GM18873 (cell line): Measurements from ENCODE around the gene QSER1.

Source experiments
- ATAC-seq: cut with Tn5 transposase; IDR thresholded peaks from one replicate; pipeline ENCODE4 v1.9.1; 2021; ENCODE audit warnings: mild to moderate bottlenecking, moderate library complexity, moderate number of reproducible peaks; ENCODE audit not compliant: unreplicated experiment, low FRiP score

The QSER1 gene

GRCh38 chr11:32888805-32889204, 3.8 kb upstream of the QSER1 start:
- no peak for ATAC-seq

- no peak for ATAC-seq
Observed at GRCh38 chr11:32890843-32891656, 1.6 kb upstream of the QSER1 start.

- no peak for ATAC-seq
Observed at GRCh38 chr11:32891657-32892354, 805 bp upstream of the QSER1 start.

GRCh38 chr11:32893093-32893342, 407 bp downstream of the QSER1 start:
- no peak for ATAC-seq

GRCh38 chr11:32893343-32894148, 935 bp downstream of the QSER1 start:
- peak; percentile 28 for ATAC-seq

GRCh38 chr11:32894149-32894827, 1.7 kb downstream of the QSER1 start:
- no peak for ATAC-seq

DNA sequence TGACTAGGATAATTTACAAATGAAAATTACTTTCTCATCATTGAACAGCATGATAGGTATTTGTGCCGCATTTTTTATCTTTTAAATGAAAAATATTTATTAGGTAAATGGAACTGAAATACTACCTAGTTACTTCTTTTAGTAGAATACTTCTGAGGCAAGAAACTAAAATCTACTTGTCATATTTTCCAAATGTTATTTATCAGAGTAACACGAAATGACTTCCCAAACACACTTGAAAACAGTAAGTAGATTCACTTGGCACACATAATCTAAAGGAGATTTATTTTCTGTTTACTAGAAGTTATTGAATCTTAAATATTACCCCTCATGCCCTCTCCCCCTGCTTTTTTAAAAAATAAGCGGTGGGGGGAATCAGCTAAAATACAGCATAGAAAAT, 2.3 kb downstream of the QSER1 start:
- no peak for ATAC-seq

DNA sequence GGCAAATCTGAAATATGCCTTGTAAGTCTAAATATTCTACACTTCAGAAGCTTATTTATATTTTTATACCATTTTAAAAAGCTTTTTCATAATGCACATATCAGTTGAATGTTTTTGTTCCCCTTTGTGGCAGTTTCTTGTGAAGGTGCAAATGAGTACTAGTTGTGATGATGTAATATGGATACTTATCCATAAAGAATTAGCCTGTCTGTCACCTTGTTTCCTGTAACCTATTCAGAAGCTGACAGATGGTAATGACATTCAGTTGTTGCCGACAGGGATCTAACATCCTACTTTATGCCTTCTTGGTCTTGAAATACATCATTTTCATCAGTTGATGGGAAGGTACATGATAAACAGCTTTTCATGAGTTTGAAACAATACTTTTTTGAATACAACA, 2.9 kb downstream of the QSER1 start:
- no peak for ATAC-seq

DNA sequence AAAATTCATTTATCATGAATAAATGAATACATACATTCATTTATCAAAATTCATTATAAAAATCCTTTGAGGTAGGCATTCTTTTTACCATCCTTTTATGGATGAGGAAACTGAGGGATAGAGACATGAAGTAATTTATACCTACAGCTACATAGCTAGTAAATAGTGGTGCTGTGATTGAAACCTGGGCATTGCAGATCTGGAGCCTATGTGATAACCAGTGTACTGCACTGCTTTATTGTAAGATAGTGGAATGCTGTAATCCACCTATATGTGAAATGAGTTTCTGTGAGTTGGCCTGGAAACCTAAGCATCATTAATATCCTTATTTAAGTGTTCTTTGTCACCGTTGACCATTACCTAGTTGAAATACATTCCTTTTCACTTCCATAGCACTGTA, 4.5 kb downstream of the QSER1 start:
- ATAC-seq, result no peak

- ATAC-seq, result peak; percentile 54
Observed at GRCh38 chr11:32899438-32899837, 6.8 kb downstream of the QSER1 start.

DNA sequence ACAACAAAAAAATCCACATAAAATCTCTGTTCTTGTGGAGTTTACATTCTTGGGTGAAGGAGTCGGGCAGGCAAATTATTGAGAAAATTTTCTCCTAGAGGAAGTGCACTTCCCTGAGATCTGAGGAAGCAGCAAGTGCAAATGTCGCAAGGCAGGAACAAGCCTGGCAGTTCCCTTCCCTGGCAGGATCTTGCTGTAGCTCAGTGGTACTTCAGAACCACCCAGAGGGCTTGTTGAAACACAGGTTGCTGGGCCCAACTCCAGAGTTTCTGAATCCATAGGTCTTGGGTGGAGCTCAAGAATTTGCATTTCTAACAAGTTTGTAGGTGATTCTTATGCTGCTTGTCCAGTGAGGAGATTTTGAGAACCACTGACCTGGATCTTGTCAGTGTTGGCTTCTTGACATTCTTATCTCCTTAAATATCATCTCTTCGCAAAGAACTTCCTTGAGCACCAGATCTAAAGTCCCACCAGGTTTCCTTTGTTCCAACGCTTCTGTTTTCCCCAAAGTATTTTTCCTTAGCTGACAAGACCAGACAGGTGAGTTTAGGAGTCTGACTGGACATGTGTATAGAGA, 9.6 kb downstream of the QSER1 start:
- no peak for ATAC-seq

GRCh38 chr11:32905028-32905667, 12.5 kb downstream of the QSER1 start:
- ATAC-seq, result no peak

DNA sequence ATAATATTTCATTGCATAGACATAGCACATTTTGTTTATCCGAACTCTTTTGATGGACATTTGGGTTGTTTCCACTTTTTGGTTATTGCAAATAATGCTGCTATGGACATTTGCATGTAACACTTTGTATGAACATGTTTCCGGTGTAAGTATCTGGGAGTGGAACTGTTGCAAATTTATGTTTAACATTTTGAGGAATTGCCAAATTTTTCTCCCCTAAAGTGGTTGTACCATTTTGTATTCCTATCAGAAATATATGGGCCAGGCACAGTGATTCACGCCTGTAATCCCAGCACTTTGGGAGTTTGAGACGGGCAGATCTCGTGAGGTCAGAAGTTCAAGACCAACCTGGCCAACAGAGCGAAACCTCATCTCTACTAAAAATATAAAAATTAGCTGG, 16.0 kb downstream of the QSER1 start:
- ATAC-seq, result no peak

- ATAC-seq, result no peak
Observed at GRCh38 chr11:32911413-32911812, 18.8 kb downstream of the QSER1 start.

DNA sequence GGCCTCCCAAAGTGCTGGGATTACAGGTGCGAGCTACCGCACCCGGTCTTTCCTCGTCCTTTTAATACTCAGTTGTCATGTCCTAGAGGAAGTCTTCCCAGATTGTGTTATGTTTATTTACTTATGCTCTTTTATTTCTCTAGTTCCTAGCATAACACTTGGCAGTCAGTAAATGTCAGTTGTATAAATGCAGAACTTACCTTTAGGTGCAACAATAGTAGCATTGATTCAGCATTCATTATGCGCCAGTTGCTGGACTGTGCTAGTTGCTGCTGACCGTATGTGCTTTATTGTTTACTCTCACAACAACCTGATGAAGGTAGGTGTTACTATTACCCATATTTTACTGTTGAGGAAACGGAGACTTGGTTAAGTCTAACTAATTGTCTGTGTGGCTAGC, 20.8 kb downstream of the QSER1 start:
- ATAC-seq, result no peak

DNA sequence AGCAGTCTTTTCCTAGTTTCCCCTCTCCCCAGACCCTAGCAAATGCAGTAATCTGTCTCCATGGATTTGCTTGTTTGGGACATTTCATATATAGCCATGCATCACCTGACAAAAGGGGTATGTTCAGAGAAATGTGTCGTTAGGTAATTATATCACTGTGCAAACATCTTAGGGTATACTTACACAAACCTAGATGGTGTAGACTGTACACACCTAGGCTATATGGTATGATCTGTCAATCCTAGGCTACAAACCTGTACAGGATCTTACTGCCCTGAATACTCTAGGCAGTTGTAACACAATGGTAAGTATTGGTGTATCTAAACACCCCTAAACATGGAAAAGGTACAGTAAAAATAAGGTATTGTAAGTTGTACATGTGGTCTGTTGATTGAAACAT, 23.8 kb downstream of the QSER1 start:
- no peak for ATAC-seq

DNA sequence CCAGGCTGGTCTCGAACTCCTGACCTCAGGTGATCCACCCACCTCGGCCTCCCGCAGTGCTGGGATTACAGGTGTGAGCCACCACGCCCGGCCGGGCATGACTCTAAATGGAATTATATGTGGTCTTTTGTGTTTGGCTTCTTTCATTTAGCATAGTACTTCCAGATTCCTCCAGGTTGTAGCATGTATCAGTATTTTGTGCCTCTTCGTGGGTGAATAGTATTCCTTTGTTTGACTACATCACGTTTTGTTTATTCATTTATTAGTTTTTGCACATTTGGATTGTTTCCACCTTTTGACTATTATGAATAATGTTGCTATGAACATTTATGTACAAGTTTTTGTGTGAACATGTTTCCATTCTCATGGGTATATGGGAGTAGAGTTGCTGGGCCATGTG, 24.4 kb downstream of the QSER1 start:
- no peak for ATAC-seq

GRCh38 chr11:32918427-32918826, 25.8 kb downstream of the QSER1 start:
- no peak for ATAC-seq

- no peak for ATAC-seq
Observed at GRCh38 chr11:32919338-32919737, 26.7 kb downstream of the QSER1 start.

GRCh38 chr11:32920570-32920969, 28.0 kb downstream of the QSER1 start:
- no peak for ATAC-seq
